ENCODE measurements around the gene LIPG.
A peak's percentile ranks its signal among the peaks of the same experiment; 100 is the strongest.
"Not testable (repeated sequence)": the region's sequence is repeated elsewhere in the genome, so short reads cannot be mapped to it uniquely, and the experiment has no call there.

The LIPG gene

GRCh38 chr18:49561289-49562193 lies at the start of gene LIPG:
TSS of gene LIPG (plus strand) at chr18:49562057. CDS start at chr18:49562309, 252 bp downstream.
- DNase-seq: peak; percentile 4

- DNase-seq: not testable (repeated sequence)
Observed at GRCh38 chr18:49512876-49513275, 49.0 kb upstream of the LIPG start.

GRCh38 chr18:49514577-49514976 lies 47.3 kb upstream of the LIPG start:
- no peak for DNase-seq

- DNase-seq: not testable (repeated sequence)
Observed at GRCh38 chr18:49515003-49515402, 46.9 kb upstream of the LIPG start.

GRCh38 chr18:49515516-49515915 lies 46.3 kb upstream of the LIPG start:
- no peak for DNase-seq

GRCh38 chr18:49517483-49517882 lies 44.4 kb upstream of the LIPG start:
- no peak for DNase-seq

- no peak for DNase-seq
Observed at GRCh38 chr18:49519101-49519971, 42.5 kb upstream of the LIPG start.

- DNase-seq: no peak
Observed at GRCh38 chr18:49520661-49521145, 41.2 kb upstream of the LIPG start.

- no peak for DNase-seq
Observed at GRCh38 chr18:49521216-49521835, 40.5 kb upstream of the LIPG start.

GRCh38 chr18:49523580-49524093 lies 38.2 kb upstream of the LIPG start:
- not testable (repeated sequence) for DNase-seq

GRCh38 chr18:49524349-49524748 lies 37.5 kb upstream of the LIPG start:
- no peak for DNase-seq

- no peak for DNase-seq
Observed at GRCh38 chr18:49524951-49525350, 36.9 kb upstream of the LIPG start.

- DNase-seq: no peak
Observed at GRCh38 chr18:49525981-49526380, 35.9 kb upstream of the LIPG start.

- DNase-seq: no peak
Observed at GRCh38 chr18:49527631-49528327, 34.1 kb upstream of the LIPG start.

GRCh38 chr18:49529596-49529995 lies 32.3 kb upstream of the LIPG start:
- no peak for DNase-seq

- no peak for DNase-seq
Observed at GRCh38 chr18:49531678-49532153, 30.1 kb upstream of the LIPG start.

GRCh38 chr18:49534846-49535601 lies 26.8 kb upstream of the LIPG start:
- DNase-seq: no peak

GRCh38 chr18:49537232-49537896 lies 24.5 kb upstream of the LIPG start:
- DNase-seq: no peak

- no peak for DNase-seq
Observed at GRCh38 chr18:49544362-49544761, 17.5 kb upstream of the LIPG start.

- no peak for DNase-seq
Observed at GRCh38 chr18:49546278-49546677, 15.6 kb upstream of the LIPG start.
